WI38 (cell line): ENCODE data around the gene MPZL2.

Experiments used
- H3K4me3 ChIP-seq: 2 replicates; pipeline ENCODE4 v1.5.1; 2011; ENCODE audit warnings: low read depth, mild to moderate bottlenecking, control low read depth, low read length
- CTCF ChIP-seq: IDR thresholded peaks from 2 replicates; pipeline ENCODE4 v1.5.1; 2012; ENCODE audit warnings: low read depth, mild to moderate bottlenecking, control low read depth, low read length

Gene MPZL2

GRCh38 chr11:118294053-118294452 is 30.0 kb upstream of the MPZL2 start:
- no peak for TF ChIP-seq CTCF
- H3K4me3 ChIP-seq, result no peak overlapping the region

- H3K4me3 ChIP-seq, result no peak overlapping the region
- no peak for TF ChIP-seq CTCF
Observed at GRCh38 chr11:118291477-118292135, 27.5 kb upstream of the MPZL2 start.

GRCh38 chr11:118290923-118291322 is 26.8 kb upstream of the MPZL2 start:
- H3K4me3 ChIP-seq, result no peak overlapping the region
- no peak for TF ChIP-seq CTCF

- TF ChIP-seq CTCF, result no peak
- no peak overlapping the region for H3K4me3 ChIP-seq
Observed at GRCh38 chr11:118289401-118289800, 25.3 kb upstream of the MPZL2 start.

- no peak for TF ChIP-seq CTCF
Observed at GRCh38 chr11:118287006-118287405, 22.9 kb upstream of the MPZL2 start.

GRCh38 chr11:118286545-118286944 is 22.4 kb upstream of the MPZL2 start:
- no peak overlapping the region for H3K4me3 ChIP-seq
- no peak for TF ChIP-seq CTCF

More at GRCh38 chr11:118287006-118287405, 22.9 kb upstream of the MPZL2 start:
- H3K4me3 ChIP-seq, result no peak overlapping the region

GRCh38 chr11:118283756-118284350 is 19.8 kb upstream of the MPZL2 start:
- no peak overlapping the region for H3K4me3 ChIP-seq
- TF ChIP-seq CTCF, result no peak
